ENCODE data around the gene BZW2.

The BZW2 gene

GRCh38 chr7:16698200-16698905, 52.4 kb downstream of the BZW2 start:
- TF ChIP-seq, protein P1, sequence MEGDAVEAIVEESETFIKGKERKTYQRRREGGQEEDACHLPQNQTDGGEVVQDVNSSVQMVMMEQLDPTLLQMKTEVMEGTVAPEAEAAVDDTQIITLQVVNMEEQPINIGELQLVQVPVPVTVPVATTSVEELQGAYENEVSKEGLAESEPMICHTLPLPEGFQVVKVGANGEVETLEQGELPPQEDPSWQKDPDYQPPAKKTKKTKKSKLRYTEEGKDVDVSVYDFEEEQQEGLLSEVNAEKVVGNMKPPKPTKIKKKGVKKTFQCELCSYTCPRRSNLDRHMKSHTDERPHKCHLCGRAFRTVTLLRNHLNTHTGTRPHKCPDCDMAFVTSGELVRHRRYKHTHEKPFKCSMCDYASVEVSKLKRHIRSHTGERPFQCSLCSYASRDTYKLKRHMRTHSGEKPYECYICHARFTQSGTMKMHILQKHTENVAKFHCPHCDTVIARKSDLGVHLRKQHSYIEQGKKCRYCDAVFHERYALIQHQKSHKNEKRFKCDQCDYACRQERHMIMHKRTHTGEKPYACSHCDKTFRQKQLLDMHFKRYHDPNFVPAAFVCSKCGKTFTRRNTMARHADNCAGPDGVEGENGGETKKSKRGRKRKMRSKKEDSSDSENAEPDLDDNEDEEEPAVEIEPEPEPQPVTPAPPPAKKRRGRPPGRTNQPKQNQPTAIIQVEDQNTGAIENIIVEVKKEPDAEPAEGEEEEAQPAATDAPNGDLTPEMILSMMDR (conservative IDR thresholded peaks at IDR 0.05; ENCODE audit: low read depth), result no peak
- CTCF ChIA-PET, result interaction anchor here (0.6 kb wide), 1 partner anchor 8 kb away, joined by 9 read pairs; no protein-coding TSS in a partner anchor
- POLR2A ChIA-PET (ENCODE audit: low non-redundant PET), result no interaction called here

DNA sequence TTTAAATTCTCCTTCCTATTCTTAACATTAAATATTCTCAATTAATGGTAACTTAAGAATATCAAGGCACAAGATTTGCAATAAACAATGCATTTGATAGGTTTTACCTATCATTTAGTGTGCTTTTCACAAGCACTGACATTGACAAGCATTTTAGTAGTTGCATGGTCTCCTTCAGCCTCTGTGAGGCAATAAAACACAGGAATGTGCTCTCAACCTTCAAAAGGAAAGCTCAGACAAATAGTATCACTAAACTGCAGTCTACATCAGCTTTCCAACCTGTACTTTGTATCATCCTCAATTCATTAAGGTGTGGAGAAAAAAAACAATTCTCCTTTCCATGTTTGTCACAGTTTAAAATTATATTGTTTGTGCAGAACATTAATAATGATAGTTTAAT, 56.5 kb downstream of the BZW2 start:
- no peak overlapping the region for H3K27ac ChIP-seq
- ChIA-PET POLR2A (ENCODE audit: low non-redundant PET) (no interaction called here), CTCF (interaction anchor here (0.6 kb wide), 2 partner anchors 51 to 129 kb away, joined by 3 read pairs; no protein-coding TSS in a partner anchor)
- DNase-seq (ENCODE audit: low spot score), result no peak
- TF ChIP-seq, protein P1 (conservative IDR thresholded peaks at IDR 0.05; ENCODE audit: low read depth), result no peak

More at GRCh38 chr7:16698200-16698905, 52.4 kb downstream of the BZW2 start:
- no peak for DNase-seq (ENCODE audit: low spot score)
- H3K27ac ChIP-seq, result no peak overlapping the region

GRCh38 chr7:16708511-16708910, 62.5 kb downstream of the BZW2 start:
- H3K27ac ChIP-seq, result no peak overlapping the region
- ChIA-PET POLR2A (ENCODE audit: low non-redundant PET) (no interaction called here), CTCF (interaction anchor here (0.7 kb wide), 2 partner anchors 13 to 1231 kb away, joined by 4 read pairs; no protein-coding TSS in a partner anchor)
- no peak for DNase-seq (ENCODE audit: low spot score)
- TF ChIP-seq, protein P1 (conservative IDR thresholded peaks at IDR 0.05; ENCODE audit: low read depth), result no peak

- TF ChIP-seq, protein P1 (conservative IDR thresholded peaks at IDR 0.05; ENCODE audit: low read depth), result no peak
- DNase-seq (ENCODE audit: low spot score), result peak; percentile 6
- H3K27ac ChIP-seq, result no peak overlapping the region
- CTCF ChIA-PET, result interaction anchor here (0.7 kb wide), 2 partner anchors 14 to 1230 kb away, joined by 4 read pairs; no protein-coding TSS in a partner anchor
- POLR2A ChIA-PET (ENCODE audit: low non-redundant PET), result no interaction called here
Observed at GRCh38 chr7:16708980-16709379, 63.0 kb downstream of the BZW2 start.

DNA sequence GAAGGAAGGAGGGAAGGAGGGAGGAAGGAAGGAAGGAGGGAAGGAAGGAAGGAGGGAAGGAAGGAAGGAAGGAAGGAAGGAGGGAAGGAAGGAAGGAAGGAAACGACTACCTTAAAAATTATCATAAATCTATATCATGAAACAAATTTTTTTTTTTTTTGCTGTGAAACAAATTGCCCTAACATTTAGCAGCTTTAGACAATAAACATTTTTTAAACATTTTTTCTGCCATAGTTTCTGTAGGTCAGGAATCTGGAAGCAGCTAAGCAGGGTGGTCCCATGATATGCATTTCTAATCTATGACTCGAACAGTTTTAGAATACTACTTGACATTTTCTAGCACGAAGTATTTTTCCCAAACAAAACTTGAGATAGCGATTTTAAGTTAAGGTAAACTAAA, 64.7 kb downstream of the BZW2 start:
- CTCF ChIA-PET, result no interaction called here
- TF ChIP-seq, protein P1 (conservative IDR thresholded peaks at IDR 0.05; ENCODE audit: low read depth), result no peak
- no peak for DNase-seq (ENCODE audit: low spot score)

GRCh38 chr7:16711730-16712129, 65.7 kb downstream of the BZW2 start:
- ChIA-PET POLR2A (ENCODE audit: low non-redundant PET) (no interaction called here), CTCF (no interaction called here)

More for the DNA sequence above, 64.7 kb downstream of the BZW2 start:
- POLR2A ChIA-PET (ENCODE audit: low non-redundant PET), result no interaction called here
- no peak overlapping the region for H3K27ac ChIP-seq

More at GRCh38 chr7:16711730-16712129, 65.7 kb downstream of the BZW2 start:
- TF ChIP-seq, protein P1 (conservative IDR thresholded peaks at IDR 0.05; ENCODE audit: low read depth), result no peak
- H3K27ac ChIP-seq, result no peak overlapping the region
- DNase-seq (ENCODE audit: low spot score), result no peak

Data from RWPE1 (cell line).